ENCODE data around the gene TMPO.
"Not testable (repeated sequence)": the region's sequence is repeated elsewhere in the genome, so short reads cannot be mapped to it uniquely, and the experiment has no call there.

Gene TMPO

DNA sequence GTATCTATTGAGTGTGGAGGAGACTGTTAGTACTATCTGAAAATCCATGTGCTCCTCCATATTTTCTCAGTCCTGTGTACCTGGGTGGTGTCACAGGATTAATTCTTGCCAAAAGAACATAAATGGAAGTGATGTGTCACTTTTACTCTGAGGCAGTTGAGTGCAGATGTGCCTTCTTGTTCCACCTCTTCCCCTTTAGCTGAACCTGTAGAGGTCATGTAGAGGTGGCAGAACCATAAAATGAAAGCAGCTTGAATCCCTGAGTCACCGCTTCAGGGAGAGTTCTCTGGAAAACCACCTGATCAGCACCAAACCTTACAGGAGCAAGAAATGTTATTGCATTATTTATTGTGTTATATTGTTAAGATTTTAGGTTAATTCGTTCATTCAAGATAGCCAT lies 63.4 kb downstream of the TMPO start:
- no peak for DNase-seq (ENCODE audit: low read depth in 2 of 2)

DNA sequence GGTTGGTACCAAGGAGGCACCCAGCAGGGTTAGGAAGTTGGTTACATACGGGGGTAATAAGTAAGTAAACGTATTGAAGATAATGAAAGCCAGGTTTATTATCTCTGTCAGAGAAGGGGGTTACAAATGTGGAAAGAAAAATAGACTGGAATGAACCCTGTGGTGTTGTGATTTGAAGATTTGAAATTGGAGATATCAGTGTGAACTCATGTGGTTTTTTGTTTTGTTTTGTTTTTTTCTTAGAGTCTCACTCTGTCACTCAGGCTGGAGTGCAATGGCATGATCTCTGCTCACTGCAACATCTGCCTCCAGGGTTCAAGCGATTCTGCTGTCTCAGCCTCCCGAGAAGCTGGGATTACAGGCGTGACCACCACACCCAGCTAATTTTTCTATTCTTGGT lies 64.0 kb downstream of the TMPO start:
- DNase-seq (ENCODE audit: low read depth in 2 of 2) = no peak

DNA sequence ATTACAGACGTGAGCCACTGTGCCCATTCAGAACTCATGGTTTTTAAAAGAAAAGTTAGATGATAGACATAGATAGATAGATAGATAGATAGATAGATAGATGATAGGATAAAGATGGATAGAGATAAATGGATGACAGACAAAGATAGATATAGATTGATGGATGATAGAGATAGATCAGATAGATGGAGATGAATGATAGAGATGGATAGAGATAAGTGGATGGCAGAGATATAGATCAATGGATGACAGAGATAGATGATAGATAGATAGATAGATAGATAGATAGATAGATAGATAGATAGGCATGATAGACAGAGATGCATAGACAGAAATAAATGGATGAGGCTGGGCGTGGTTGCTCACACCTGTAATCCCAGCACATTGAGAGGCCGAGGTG lies 64.4 kb downstream of the TMPO start:
- DNase-seq (ENCODE audit: low read depth in 2 of 2) = no peak

DNA sequence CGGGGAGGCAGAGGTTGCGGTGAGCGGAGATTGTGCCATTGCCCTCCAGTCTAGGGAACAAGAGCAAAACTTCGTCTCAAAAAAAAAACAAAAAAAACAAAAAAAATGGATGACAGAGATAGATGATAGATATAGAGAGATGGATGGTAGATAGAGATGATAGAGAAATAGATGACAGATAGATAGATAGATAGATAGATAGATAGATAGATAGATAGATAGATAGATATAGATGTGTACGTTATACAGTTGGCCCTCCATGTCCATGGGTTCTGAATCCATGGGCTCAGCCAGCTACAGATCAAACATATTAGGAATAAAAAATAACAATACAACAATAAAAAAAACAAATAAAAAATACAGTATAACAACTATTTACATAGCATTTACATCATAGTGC lies 65.3 kb downstream of the TMPO start:
- no peak for DNase-seq (ENCODE audit: low read depth in 2 of 2)

DNA sequence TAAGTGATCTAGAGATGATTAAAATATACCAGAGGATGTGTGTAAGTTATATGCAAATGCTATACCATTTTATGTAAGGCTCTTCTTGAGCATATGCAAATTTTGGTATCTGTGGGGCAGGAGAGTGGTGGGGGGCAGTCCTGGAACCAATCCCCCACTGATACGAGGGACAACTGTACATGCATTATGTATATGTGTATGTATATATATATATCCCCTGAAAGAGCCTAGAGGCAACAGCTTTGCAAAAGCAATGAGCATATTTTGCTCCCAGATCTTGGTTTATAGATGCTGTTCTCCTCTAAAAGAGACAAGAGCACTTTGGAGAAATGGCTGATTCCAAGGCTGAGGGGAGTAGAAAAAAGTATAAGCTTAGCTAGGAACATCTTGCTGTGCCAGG lies 65.7 kb downstream of the TMPO start:
- no peak for DNase-seq (ENCODE audit: low read depth in 2 of 2)

DNA sequence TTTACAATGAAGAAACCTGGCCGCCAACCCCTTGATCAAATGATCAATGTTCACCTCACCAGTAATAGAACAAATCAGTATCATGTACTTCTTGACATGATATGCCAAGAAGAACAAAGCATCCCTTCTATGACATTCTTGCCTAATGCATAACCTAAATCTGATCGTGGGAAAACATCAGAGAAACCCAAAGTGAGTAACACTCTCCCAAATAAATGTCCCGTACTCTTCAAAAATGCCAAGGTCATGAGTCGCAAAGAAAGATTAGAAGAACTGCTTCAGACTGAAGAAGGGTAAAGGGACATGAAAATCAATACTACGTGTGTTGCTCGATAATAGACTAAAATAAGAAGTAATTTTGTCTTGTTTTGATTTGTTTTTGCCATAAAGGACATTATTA lies 66.7 kb downstream of the TMPO start:
- DNase-seq (ENCODE audit: low read depth in 2 of 2) = no peak

DNA sequence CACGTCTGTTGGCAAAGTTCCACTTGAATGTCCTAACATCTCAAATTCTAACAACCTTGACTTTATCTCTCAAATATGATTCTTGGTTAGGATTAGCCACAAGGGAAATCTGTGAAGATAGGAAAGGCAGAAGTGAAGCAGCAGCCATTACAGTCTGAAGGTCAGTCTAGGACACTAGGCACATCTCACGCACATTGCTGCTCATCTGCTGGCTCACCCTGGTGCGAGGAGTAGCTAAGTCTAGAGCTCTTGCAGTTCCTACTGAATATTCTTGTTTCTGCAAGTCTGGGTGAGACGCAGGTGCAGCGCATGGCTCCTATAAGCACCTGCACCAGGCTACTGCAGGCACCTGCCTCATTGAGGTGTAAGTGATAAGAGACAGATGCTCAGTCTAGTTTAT lies 71.7 kb downstream of the TMPO start:
- no peak for DNase-seq (ENCODE audit: low read depth in 2 of 2)

DNA sequence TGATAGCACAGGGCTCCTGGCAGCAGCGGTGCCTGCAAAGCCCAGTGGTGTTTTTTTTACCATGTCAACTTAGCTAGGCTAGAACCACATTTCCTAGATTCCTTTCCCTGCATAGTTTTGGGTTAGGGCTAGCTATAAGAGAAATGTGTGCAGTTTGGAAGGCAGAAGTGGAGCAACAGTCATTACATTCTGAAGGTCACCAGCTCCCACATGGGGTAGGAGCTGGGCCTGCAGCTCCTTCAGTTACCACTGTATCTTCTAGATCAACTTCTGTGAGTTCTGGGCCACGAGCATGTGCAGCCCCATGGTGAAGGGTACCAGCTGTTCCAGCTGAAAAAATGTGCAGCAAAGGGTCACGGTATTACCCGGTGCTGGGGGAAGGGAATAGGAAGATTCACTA lies 75.8 kb downstream of the TMPO start:
- no peak for DNase-seq (ENCODE audit: low read depth in 2 of 2)

DNA sequence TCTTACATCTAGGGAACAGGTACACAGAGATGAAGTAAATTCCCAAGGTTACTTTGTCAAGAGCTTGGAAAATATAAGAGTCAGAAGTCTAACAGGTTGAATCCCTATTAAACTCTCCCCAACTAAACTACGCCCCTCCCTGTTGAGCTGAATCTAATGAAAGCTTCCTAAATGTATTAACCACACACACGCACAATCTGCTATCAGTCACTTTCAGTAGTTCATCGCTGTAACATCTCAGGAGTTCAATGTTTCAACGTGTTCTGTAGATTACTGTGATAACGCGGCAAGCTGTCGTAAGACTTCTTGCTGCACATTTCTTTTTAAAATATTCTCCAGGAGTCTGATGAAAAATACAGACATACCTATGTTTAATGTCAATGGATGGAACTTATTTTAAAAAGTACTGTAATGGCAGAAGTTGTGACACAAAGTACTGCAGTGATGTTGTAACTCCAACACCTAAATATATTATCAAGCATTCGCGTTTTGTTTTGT lies 77.5 kb downstream of the TMPO start:
- no peak for DNase-seq (ENCODE audit: low read depth in 2 of 2)

DNA sequence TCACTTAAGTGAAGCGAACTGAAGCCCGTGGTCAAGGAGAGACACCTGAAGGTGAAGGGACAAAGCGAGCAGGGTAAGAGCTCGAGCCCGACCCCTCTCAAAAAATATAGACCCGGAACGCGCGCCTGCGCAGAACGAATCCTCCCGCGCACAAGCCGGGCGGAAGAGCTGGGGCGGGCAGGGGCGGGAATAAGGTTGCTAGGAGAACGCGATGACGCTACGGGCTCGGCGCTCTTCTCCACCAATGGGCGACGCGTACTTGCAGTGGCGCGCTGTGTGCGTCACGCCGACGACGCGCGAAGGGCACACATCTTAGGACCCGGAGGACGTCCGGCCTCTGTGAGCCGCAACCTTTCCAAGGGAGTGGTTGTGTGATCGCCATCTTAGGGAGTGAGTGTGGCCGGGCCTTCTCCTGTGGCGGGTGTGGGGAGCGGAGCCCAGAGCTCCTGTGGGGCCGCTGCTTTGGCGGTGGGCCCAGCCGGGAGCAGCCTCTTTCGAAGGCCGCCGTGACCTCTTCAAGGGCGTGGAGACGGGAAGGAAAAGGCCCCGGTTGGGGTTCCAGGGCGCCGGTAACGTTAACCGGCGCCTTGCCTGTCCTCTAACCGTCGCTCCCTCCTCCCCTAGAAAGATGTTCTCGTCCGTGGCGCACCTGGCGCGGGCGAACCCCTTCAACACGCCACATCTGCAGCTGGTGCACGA lies 78.1 kb downstream of the TMPO start, which contains the start of gene SLC25A3:
Gene SLC25A3 (plus strand): TSS at position 336 of the 699 bp plus-strand sequence. CDS start 293 bp downstream, at position 629.
- DNase-seq (ENCODE audit: low read depth in 2 of 2) = peak; percentile 94 to 96

DNA sequence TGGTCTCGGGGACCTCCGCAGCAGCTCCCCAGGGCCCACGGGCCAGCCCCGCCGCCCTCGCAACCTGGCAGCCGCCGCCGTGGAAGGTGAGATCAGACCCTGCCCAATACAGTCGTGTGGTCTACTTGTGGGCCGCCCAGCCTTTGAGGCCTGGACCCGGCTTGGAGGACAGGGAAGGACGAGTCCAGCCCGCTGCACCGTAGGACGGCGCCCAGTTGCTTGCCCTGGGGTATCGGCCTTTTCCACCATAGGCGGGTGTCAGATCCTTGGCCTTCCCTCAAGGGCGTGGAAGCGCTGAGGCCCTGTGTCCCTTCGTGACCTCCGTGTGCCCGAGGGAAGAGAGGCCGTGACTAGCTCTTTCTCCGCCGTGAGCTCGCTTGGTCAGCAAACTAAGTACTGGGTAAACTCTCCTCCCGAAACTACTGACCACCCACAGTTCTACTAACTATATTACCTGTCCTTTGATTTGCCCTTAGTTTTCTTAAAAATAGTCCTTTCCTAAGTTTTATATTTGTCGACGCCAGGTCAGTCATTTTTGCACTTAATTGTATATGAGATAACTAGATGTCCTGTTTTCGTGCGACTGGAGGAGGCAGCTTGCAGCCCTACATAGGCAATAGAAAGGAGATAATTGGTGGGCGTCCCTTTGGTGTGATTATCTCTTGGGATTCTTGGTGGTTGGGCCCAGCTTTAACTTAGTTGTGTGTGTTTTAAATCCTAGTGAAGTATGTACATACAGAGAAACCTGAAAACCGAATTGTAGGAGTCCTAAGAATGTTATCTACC lies 78.9 kb downstream of the TMPO start:
- no peak for DNase-seq (ENCODE audit: low read depth in 2 of 2)

DNA sequence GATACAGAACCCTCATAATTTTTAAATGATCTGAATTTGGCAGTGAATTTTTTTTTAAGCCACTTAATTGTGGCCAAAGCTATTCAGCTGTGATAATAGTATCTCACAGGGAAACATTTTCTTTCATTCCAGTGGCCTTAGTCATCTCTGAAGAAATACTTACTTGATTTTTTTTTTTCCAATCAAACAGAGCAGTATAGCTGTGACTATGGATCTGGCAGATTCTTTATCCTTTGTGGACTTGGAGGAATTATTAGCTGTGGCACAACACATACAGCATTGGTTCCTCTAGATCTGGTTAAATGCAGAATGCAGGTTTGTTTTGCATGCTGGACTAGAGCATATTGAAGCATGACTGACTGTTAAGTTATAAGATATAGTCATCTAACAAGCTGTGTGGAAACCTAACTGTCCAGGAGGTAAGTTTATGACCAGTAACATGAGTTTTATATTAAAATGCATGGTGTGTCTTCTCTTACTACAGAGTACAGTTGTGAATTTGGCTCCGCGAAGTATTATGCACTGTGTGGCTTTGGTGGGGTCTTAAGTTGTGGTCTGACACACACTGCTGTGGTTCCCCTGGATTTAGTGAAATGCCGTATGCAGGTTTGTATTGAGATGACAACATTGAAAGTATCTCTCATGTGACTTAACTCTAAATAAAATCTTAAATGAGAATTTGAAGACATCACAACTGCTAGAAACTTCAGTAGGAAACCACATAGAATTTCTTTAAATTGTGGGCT lies 80.0 kb downstream of the TMPO start:
- DNase-seq (ENCODE audit: low read depth in 2 of 2) = peak; percentile 65 to 68

DNA sequence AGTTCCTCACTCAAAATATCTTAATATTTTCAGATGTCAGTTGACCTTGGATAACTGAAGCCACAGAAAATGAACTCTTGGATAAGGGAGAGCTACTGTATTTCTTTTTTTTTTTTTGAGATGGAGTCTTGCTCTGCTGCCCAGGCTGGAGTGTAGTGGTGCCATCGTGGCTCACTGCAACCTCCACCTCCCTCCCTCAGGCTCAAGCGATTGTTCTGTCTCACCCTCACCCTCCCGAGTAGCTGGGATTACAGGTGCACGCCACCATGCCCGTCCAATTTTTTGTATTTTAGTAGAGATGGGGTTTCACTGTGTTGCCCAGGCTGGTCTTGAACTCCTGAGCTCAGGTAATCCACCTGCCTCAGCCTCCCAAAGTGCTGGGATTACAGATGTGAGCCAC lies 81.9 kb downstream of the TMPO start:
- not testable (repeated sequence) for DNase-seq (ENCODE audit: low read depth in 2 of 2)

Data from fibroblast of skin of left quadriceps (primary cell).